Left ventricle myocardium inferior (tissue), 1 donor: ENCODE measurements around the gene ADAMTS2. TPM values are rescaled to one million over a fixed set of nuclear protein-coding genes. Genes with fewer than 3 reads are reported as not detected.
A peak's percentile ranks its signal among the peaks of the same experiment; 100 is the strongest.

Experiments used
- DNase-seq: peaks from one replicate; pipeline ENCODE4 v3.0.0-alpha.2; 2020
- H3K27ac ChIP-seq: fragments of 200-600 bp; replicated peaks from 2 replicates; pipeline ENCODE4 v1.8.0; 2021
- H3K27me3 ChIP-seq: fragments of 200-600 bp; 2 replicates; pipeline ENCODE4 v1.8.0; 2021; ENCODE audit warnings: low read depth
- H3K36me3 ChIP-seq: fragments of 200-600 bp; 2 replicates; pipeline ENCODE4 v1.8.0; 2021
- H3K4me1 ChIP-seq: fragments of 200-600 bp; 2 replicates; pipeline ENCODE4 v1.8.0; 2021
- H3K4me3 ChIP-seq: fragments of 200-600 bp; 2 replicates; pipeline ENCODE4 v1.8.0; 2021; ENCODE audit warnings: mild to moderate bottlenecking, moderate library complexity
- H3K9me3 ChIP-seq: fragments of 200-600 bp; replicated peaks from 2 replicates; pipeline ENCODE4 v1.8.0; 2021
- CTCF ChIP-seq: fragments of 200-600 bp; IDR thresholded peaks from 2 replicates; pipeline ENCODE4 v1.8.0; 2021; ENCODE audit warnings: antibody characterized with exemption, mild to moderate bottlenecking, borderline replicate concordance
- intact Hi-C: fragments of 100-400 bp; cut with micrococcal nuclease; formaldehyde crosslinking; loops from one replicate; pipeline ENCODE4 v1.11.0; 2022
- total RNA-seq: library from RNA; stranded (reverse); fragmentation: NEBNext Ultra II Directional; extraction: Animal tissue kit (Norgen Biotek cat#: 25700); gene quantifications from one replicate; pipeline ENCODE4 v1.2.1, GENCODE V29; 2021
- donor health status: DM: no; HTN: yes; CAD: no; lungs with severe emphysema.

The ADAMTS2 gene
- total RNA-seq, 1 donor from 2014 or later, result 4.6 TPM

- no peaks in the 10 kb centered on the region for H3K4me1 ChIP-seq
- DNase-seq, result no peak
- intact Hi-C loops, result no loop called here
- H3K9me3 ChIP-seq, result no peaks in the 10 kb centered on the region
- no peak overlapping the region for H3K27ac ChIP-seq
- no peaks in the 10 kb centered on the region for H3K36me3 ChIP-seq
- no peak overlapping the region for H3K4me3 ChIP-seq
- no peak for TF ChIP-seq CTCF
- peaks cover 22% of the 10 kb centered on the region for H3K27me3 ChIP-seq
Observed at GRCh38 chr5:179151286-179152118, 193.8 kb downstream of the ADAMTS2 start.

DNA sequence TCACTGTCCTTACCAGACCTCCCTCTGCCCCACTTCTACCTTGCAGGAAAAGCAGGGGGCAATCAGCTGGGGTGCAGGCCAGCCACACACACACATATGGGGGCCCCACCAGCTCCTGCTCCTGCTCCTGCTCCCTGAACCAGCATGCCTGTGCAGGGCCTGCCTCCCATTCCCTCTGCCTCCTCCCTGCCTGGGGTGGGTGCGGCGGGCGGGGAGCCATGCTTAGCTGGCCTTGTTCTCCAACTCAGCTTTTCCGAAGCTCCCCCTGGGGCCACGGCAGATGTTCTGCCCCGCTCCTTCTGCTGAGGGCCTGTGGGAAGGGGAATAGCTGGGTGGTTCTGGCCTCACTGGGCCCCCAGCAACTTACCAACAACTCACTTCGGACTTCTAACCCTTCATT is 195.2 kb downstream of the ADAMTS2 start:
- TF ChIP-seq CTCF, result no peak
- Histone ChIP-seq H3K4me1 (no peaks in the 10 kb centered on the region), H3K4me3 (no peak overlapping the region), H3K27me3 (peaks cover 22% of the 10 kb centered on the region), H3K9me3 (no peaks in the 10 kb centered on the region), H3K27ac (no peak overlapping the region), H3K36me3 (no peaks in the 10 kb centered on the region)
- DNase-seq, result no peak
- intact Hi-C loops, result no loop called here

DNA sequence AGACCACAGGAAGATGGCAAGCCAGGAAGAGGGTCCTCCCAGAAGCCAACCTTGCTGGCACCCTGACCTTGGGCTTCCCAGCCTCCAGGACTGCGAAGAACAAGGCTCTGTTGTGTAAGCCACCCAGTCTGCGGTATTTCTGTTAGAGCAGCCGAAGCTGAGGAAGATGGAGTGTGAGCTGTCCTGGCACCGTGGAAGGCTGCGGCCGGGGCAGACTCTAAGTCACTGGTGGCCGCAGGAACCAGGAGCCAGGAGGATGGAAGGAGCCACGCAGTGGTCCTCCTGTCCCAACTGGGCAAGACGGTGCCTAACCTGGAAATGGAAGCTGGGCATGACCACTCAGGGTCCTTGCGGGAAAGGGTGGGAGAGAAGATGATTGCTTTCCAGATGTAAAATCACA is 196.0 kb downstream of the ADAMTS2 start:
- Histone ChIP-seq H3K4me1 (no peaks in the 10 kb centered on the region), H3K9me3 (no peaks in the 10 kb centered on the region), H3K27ac (no peak overlapping the region), H3K4me3 (no peak overlapping the region), H3K36me3 (no peaks in the 10 kb centered on the region), H3K27me3 (peaks cover 22% of the 10 kb centered on the region)
- no peak for DNase-seq
- TF ChIP-seq CTCF, result no peak
- intact Hi-C loops, result no loop called here

DNA sequence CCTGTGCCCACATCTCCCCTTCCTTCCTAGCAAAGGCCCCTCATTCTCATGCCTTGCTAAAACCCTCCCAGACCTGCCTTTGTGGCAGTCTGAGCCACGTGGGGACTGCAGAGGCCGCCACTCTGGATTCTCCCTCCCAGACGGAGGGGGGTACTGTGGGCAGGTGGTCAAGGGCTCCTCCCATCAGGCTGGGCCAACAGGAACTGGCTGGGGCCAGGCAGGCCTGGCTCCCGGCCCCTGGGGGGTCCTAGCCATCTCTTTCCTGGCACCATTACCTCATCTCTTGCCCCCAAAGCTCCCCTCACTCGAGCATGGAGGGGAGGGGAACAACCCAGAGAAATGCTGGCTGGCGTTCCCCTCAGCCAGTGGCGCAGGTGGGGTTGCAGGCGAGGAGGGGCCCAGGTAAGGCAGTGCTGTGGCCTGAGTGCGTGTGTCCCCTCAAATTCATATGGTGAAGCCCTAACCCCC is 196.5 kb downstream of the ADAMTS2 start:
- H3K9me3 ChIP-seq, result no peaks in the 10 kb centered on the region
- no peak overlapping the region for H3K27ac ChIP-seq
- DNase-seq, result no peak
- no peaks in the 10 kb centered on the region for H3K4me1 ChIP-seq
- intact Hi-C loops, result no loop called here
- TF ChIP-seq CTCF, result no peak
- no peaks in the 10 kb centered on the region for H3K36me3 ChIP-seq
- H3K4me3 ChIP-seq, result no peak overlapping the region
- peaks cover 22% of the 10 kb centered on the region for H3K27me3 ChIP-seq

DNA sequence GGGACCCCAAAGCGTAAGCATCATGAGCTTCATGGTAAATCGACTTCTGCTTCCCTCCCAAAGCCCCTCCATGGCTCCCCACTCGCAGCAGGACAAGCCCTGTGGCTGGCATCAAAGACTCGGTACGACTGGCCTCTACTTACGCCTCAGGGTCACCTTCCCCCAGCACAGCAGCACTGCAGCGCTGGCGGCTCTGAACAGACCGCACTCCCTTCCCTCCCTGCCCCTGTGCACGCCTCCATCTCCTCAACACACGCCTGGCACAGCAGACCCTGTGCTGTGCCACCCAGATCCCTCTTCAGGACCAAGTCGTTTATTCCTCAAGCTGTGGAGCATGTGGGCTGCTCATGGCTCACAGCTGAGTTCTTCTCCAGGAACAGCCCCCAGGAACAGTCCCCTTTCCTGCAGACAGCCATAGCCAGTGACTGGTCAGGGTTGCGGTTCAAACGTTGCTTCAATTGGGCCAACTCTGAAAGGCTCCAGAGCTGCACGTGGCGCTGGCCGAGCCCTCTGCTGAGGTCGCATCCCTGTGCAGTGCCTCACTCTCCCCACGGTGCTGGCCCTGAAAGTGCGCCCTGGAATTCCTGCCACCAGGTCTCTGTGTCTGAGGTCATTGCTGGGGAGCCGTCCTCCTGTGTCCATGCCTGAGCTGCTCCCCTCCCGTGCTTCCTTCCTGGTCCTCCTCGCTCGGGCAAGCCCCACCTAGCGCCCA is 197.1 kb downstream of the ADAMTS2 start:
- Histone ChIP-seq H3K27me3 (peaks cover 19% of the 10 kb centered on the region), H3K9me3 (no peaks in the 10 kb centered on the region), H3K27ac (no peak overlapping the region), H3K4me3 (no peak overlapping the region), H3K36me3 (no peaks in the 10 kb centered on the region), H3K4me1 (no peaks in the 10 kb centered on the region)
- TF ChIP-seq CTCF, result no peak
- peak; percentile 0 for DNase-seq
- intact Hi-C loops, result no loop called here
